Mucosa of descending colon (tissue), 3 donors: ENCODE data around the gene TET1. TPM values are rescaled to one million over a fixed set of nuclear protein-coding genes. Genes with fewer than 3 reads are reported as not detected.

Experiments
- ATAC-seq: fragments of 200-7000 bp; cut with Tn5 transposase; one replicate; pipeline ENCODE4 v1.9.1; 2020; ENCODE audit warnings: mild to moderate bottlenecking, moderate library complexity
- DNase-seq, 3 donors: peaks; one replicate each; pipeline ENCODE4 v3.0.0-alpha.2; 2020
- H3K36me3 ChIP-seq: fragments of 200-600 bp; one replicate; pipeline ENCODE4 v1.8.0; 2021; ENCODE audit warnings: low read depth, mild to moderate bottlenecking
- H3K4me1 ChIP-seq: fragments of 200-600 bp; one replicate; pipeline ENCODE4 v1.8.0; 2021; ENCODE audit warnings: low read depth, mild to moderate bottlenecking
- H3K4me3 ChIP-seq: fragments of 200-600 bp; one replicate; pipeline ENCODE4 v1.8.0; 2021; ENCODE audit warnings: mild to moderate bottlenecking
- H3K9me3 ChIP-seq: fragments of 200-600 bp; one replicate; pipeline ENCODE4 v1.8.0; 2021; ENCODE audit warnings: mild to moderate bottlenecking
- intact Hi-C, 2 donors: fragments of 100-400 bp; cut with DNase I in 1 of 2; cut with micrococcal nuclease in 1 of 2; formaldehyde crosslinking; loops; one replicate each; pipeline versions ENCODE4 v1.11.0 to v1.11.1; 2022; cut with DNase I, micrococcal nuclease
- total RNA-seq, 3 donors: library from RNA; stranded (reverse); fragmentation: NEBNext Ultra II Directional in 2 of 3; extraction: Animal tissue kit (Norgen Biotek cat#: 25700) in 2 of 3; gene quantifications; one replicate each; pipeline versions ENCODE4 v1.2.1 to v1.2.4, GENCODE V29; 2021 to 2023
- TF ChIP-seq, protein P1 (sequence below): fragments of 200-600 bp; IDR thresholded peaks from one replicate; pipeline ENCODE4 v1.8.0; 2022; ENCODE audit warnings: antibody characterized with exemption, mild to moderate bottlenecking
- donor health status: DM: no; HTN: no; CAD: no; lungs with moderate emphysema.
- donor health status: DM: no; HTN: no; CAD: no.
- donor health status: DM: no; HTN: yes; CAD: no.

Gene TET1
- total RNA-seq, 3 donors from 2014 or later = 1.0 to 5.7 (median 1.1) TPM

DNA sequence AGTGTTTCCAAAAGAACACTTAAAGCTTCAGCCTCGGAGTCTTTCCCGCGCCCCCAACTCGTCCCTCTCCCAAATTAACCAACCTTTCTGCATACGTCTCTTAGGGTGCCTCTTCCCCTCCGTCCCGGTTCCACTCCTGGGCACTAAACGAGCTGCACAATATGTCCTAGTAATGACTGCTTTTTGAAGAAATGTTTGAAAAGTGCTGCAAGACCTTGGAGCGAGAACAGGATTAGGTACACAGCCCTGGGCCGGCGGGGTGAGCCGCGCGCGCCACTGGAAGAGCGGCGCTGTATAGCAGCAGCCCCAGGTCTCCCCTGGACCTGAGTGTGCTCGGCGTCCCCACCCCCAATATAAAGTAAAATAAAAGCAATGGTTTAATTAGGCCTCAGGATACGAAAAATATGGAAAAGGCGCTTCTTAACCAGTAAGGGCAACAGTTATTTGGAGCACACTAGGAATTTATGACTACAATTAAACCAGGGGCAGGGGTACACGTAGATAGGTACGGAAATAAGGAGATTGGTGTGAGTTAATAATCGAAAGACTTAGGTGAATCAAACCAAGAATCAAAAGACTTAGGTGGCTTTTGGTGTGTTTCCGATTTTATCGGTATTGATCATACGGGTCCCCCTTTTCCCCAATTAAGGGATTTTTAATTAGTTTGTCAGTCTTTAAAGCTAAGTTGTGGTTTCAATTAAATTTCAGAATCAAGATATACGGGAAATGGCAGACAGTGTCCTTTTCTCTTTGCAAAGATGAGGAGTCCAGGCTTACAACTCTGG is 1.9 kb downstream of the TET1 start:
- H3K4me3 ChIP-seq = no peak overlapping the region
- DNase-seq (peak in 1 of 3 donors; percentile 6), ATAC-seq (no peak)
- H3K36me3 ChIP-seq = no peaks in the 10 kb centered on the region
- H3K4me1 ChIP-seq = peaks cover 6% of the 10 kb centered on the region
- intact Hi-C loops = no loop called here
- TF ChIP-seq, protein P1, sequence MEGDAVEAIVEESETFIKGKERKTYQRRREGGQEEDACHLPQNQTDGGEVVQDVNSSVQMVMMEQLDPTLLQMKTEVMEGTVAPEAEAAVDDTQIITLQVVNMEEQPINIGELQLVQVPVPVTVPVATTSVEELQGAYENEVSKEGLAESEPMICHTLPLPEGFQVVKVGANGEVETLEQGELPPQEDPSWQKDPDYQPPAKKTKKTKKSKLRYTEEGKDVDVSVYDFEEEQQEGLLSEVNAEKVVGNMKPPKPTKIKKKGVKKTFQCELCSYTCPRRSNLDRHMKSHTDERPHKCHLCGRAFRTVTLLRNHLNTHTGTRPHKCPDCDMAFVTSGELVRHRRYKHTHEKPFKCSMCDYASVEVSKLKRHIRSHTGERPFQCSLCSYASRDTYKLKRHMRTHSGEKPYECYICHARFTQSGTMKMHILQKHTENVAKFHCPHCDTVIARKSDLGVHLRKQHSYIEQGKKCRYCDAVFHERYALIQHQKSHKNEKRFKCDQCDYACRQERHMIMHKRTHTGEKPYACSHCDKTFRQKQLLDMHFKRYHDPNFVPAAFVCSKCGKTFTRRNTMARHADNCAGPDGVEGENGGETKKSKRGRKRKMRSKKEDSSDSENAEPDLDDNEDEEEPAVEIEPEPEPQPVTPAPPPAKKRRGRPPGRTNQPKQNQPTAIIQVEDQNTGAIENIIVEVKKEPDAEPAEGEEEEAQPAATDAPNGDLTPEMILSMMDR = no peak
- H3K9me3 ChIP-seq = no peaks in the 10 kb centered on the region

DNA sequence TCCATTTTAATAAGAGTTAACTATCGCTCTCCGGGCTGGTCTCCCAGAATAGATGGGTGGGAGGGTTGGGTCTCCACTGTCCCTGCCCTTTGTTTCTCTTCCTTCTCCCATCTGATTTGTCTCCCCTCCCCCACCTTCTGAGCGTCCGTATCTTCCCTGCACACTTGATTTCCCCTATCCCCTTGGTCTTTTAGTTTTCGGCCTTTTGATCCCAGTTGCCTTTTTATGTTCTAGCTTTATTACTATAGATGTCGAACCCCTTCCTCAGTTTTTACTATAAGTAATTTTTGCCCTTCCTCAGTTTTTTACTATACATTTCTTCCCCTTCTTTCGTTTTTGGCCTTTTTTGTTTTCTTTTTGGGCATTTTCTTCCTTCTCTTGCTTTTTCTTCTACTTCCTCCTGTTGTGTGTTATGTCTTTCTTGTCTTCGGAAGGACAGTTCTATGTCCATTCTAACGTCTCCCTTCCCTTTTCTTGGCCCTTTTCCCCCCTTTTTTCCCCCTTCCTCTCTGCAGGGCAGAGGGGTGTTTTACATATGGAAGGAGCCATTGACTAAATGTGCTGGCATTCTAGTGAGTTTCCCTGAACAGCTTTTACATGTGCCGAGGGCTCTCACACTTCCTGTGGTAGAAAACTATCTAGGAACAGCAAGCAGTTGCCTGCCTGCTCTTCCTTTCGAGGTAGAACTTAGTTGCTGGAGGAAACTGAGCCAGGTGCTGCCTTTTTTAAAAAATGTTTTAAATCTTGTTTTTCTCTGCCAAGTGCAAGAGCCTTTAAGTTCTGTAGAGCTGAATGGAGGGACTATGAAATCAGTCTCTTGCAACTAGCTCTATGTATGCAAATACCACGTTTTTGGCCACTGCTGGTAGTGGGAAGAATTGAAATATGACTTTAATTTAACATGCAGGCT is 2.8 kb downstream of the TET1 start:
- TF ChIP-seq, protein P1 = no peak
- H3K9me3 ChIP-seq = no peaks in the 10 kb centered on the region
- no peak for ATAC-seq
- H3K36me3 ChIP-seq = no peaks in the 10 kb centered on the region
- H3K4me1 ChIP-seq = peaks cover 6% of the 10 kb centered on the region
- intact Hi-C loops = no loop called here
- DNase-seq = peak in 1 of 3 donors; percentile 5
- no peak overlapping the region for H3K4me3 ChIP-seq

DNA sequence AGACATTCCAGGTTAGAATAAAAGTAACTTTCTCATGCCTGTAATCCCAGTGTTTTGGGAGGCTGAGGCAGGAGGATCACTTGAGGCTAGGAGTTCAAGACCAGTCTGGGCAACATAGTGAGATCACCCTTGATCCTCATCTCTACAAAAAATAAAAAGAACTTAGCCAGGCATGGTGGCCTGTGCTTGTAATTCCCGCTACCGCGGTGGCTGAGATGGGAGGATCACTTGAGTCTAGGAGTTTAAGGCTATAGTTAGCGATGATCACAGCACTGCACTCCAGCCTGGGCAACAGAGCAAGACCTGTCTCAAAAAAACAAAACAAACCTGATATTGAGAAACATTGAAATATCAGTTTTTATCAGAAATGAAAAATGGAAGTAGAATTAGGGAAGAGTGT is 4.6 kb downstream of the TET1 start:
- Histone ChIP-seq H3K4me3 (no peak overlapping the region), H3K9me3 (no peaks in the 10 kb centered on the region), H3K4me1 (peaks cover 6% of the 10 kb centered on the region), H3K36me3 (no peaks in the 10 kb centered on the region)
- intact Hi-C loops = no loop called here
- DNase-seq = no peak
- ATAC-seq = no peak
- TF ChIP-seq, protein P1 = no peak

DNA sequence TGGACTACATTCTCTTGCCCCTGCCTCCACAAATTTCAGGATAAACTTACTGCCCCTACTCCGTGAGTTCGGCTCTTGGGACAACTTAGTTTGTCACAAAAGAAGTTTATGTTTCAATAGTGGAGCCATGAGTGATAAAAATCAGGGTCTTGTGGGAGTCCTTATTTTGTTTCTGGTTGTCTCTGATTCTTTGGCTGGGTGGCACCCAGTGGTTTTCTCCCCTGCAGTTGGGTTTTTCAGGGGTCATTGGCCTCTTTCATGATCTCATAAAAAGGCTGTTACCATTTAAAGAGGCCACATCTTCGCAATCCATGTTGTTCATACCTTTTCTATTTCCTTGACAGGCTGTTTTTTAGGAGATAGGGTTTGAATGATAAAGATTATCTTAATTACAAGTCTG is 5.5 kb downstream of the TET1 start:
- no peak for DNase-seq
- Histone ChIP-seq H3K4me1 (peaks cover under 1% of the 10 kb centered on the region), H3K36me3 (no peaks in the 10 kb centered on the region), H3K9me3 (no peaks in the 10 kb centered on the region), H3K4me3 (no peak overlapping the region)
- intact Hi-C loops = no loop called here
- TF ChIP-seq, protein P1 = no peak
- no peak for ATAC-seq

DNA sequence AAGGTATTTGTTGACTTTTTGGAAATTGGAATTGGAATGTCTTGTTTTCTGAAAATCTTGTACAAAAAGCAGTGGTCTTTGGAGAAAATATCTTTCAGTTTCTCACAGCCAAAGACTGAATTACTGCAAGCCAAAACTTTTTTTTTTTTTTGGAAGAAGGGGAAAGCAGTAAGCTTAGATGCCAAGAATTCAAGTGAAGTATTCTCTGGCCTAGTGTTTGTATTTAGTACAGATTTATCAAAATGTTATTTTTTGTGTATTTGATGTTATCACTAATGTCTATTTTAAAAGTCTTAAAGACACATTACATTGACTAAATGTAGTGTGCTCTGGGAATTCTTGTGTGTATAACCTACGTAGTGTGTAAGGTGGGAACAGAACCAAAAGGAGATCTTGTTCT is 6.2 kb downstream of the TET1 start:
- TF ChIP-seq, protein P1 = no peak

More for the DNA sequence above, 6.2 kb downstream of the TET1 start:
- intact Hi-C loops = no loop called here
- Histone ChIP-seq H3K4me3 (no peak overlapping the region), H3K9me3 (no peaks in the 10 kb centered on the region), H3K4me1 (no peaks in the 10 kb centered on the region), H3K36me3 (no peaks in the 10 kb centered on the region)
- no peak for ATAC-seq
- DNase-seq = no peak
